H9 (cell line): Measurements from ENCODE around the gene PGS1. TPM values are rescaled to one million over a fixed set of nuclear protein-coding genes. Genes with fewer than 3 reads are reported as not detected.

Experiments
- DNase-seq: peaks from one replicate; pipeline ENCODE4 v3.0.0-alpha.2; 2017
- H2AFZ ChIP-seq: one replicate; pipeline ENCODE4 v1.6.1; 2013; ENCODE audit warnings: mild to moderate bottlenecking, low read length, control low read depth, moderate library complexity
- H2AK5ac ChIP-seq: 2 replicates; pipeline ENCODE4 v1.6.1; 2013; ENCODE audit warnings: low read length, control low read depth, mixed read lengths; ENCODE audit not compliant: insufficient read length
- H2BK120ac ChIP-seq: one replicate; pipeline ENCODE4 v1.6.1; 2013; ENCODE audit warnings: low read depth, mild to moderate bottlenecking, low read length, control low read depth, inconsistent platforms; ENCODE audit not compliant: poor library complexity, severe bottlenecking
- H2BK12ac ChIP-seq: 2 replicates; pipeline ENCODE4 v1.6.1; 2013; ENCODE audit warnings: low read length, control low read depth, mixed read lengths, low read depth; ENCODE audit not compliant: insufficient read length
- H2BK15ac ChIP-seq: 2 replicates; pipeline ENCODE4 v1.6.1; 2013; ENCODE audit warnings: low read depth, low read length, control low read depth
- H2BK20ac ChIP-seq: one replicate; pipeline ENCODE4 v1.6.1; 2013; ENCODE audit warnings: low read depth, mild to moderate bottlenecking, low read length, control low read depth, inconsistent platforms; ENCODE audit not compliant: poor library complexity, severe bottlenecking
- H2BK5ac ChIP-seq: 2 replicates; pipeline ENCODE4 v1.6.1; 2013; ENCODE audit warnings: low read length, control low read depth, mixed read lengths; ENCODE audit not compliant: insufficient read length
- H3K14ac ChIP-seq: 2 replicates; pipeline ENCODE4 v1.6.1; 2013; ENCODE audit warnings: low read length, control low read depth; ENCODE audit not compliant: insufficient read depth
- H3K18ac ChIP-seq: 2 replicates; pipeline ENCODE4 v1.6.1; 2013; ENCODE audit warnings: low read depth, mild to moderate bottlenecking, mixed read lengths, low read length, control low read depth; ENCODE audit not compliant: insufficient read length
- H3K23ac ChIP-seq: 2 replicates; pipeline ENCODE4 v1.6.1; 2013; ENCODE audit warnings: low read length, control low read depth, mixed read lengths, low read depth; ENCODE audit not compliant: insufficient read length
- H3K23me2 ChIP-seq: 2 replicates; pipeline ENCODE4 v1.6.1; 2013; ENCODE audit warnings: low read depth, mild to moderate bottlenecking, mixed read lengths, low read length, control low read depth; ENCODE audit not compliant: insufficient read length, poor library complexity, severe bottlenecking
- H3K27ac ChIP-seq: 2 replicates; pipeline ENCODE4 v1.5.1; 2013; ENCODE audit warnings: low read length, control low read depth, mixed read lengths, low read depth; ENCODE audit not compliant: insufficient read length
- H3K27me3 ChIP-seq: 2 replicates; pipeline ENCODE4 v1.6.1; 2013; ENCODE audit warnings: low read length, control low read depth, inconsistent platforms; ENCODE audit not compliant: insufficient read depth
- H3K4ac ChIP-seq: 2 replicates; pipeline ENCODE4 v1.6.1; 2013; ENCODE audit warnings: low read depth, mild to moderate bottlenecking, control low read depth, inconsistent platforms, low read length, moderate library complexity
- H3K4me1 ChIP-seq: 2 replicates; pipeline ENCODE4 v1.6.1; 2013; ENCODE audit warnings: low read length, control low read depth, inconsistent platforms; ENCODE audit not compliant: insufficient read depth
- H3K4me2 ChIP-seq: 2 replicates; pipeline ENCODE4 v1.6.1; 2013; ENCODE audit warnings: low read length, control low read depth, mixed read lengths; ENCODE audit not compliant: insufficient read length, insufficient read depth
- H3K56ac ChIP-seq: 2 replicates; pipeline ENCODE4 v1.6.1; 2013; ENCODE audit warnings: low read depth, mild to moderate bottlenecking, mixed read lengths, low read length, control low read depth; ENCODE audit not compliant: insufficient read length
- H3K79me1 ChIP-seq: 2 replicates; pipeline ENCODE4 v1.6.1; 2013; ENCODE audit warnings: low read depth, mild to moderate bottlenecking, moderate library complexity, low read length, control low read depth, inconsistent platforms; ENCODE audit not compliant: insufficient read depth, poor library complexity, severe bottlenecking
- H3K79me2 ChIP-seq: 2 replicates; pipeline ENCODE4 v1.6.1; 2013; ENCODE audit warnings: low read length, control low read depth, inconsistent platforms; ENCODE audit not compliant: insufficient read depth
- H3K9ac ChIP-seq: 2 replicates; pipeline ENCODE4 v1.6.1; 2013; ENCODE audit warnings: low read length, control low read depth, mixed read lengths; ENCODE audit not compliant: insufficient read length; ENCODE audit errors: extremely low read depth
- H3K9me3 ChIP-seq: one replicate; pipeline ENCODE4 v1.6.1; 2013; ENCODE audit warnings: low read depth, low read length, inconsistent platforms; ENCODE audit not compliant: control insufficient read depth
- H3T11ph ChIP-seq: one replicate; pipeline ENCODE4 v1.6.1; 2013; ENCODE audit warnings: mild to moderate bottlenecking, low read length, control low read depth, inconsistent platforms
- H4K20me1 ChIP-seq: one replicate; pipeline ENCODE4 v1.6.1; 2013; ENCODE audit not compliant: control insufficient read depth, insufficient read length, insufficient read depth
- H4K5ac ChIP-seq: 2 replicates; pipeline ENCODE4 v1.6.1; 2013; ENCODE audit warnings: low read depth, mild to moderate bottlenecking, mixed read lengths, low read length, control low read depth; ENCODE audit not compliant: insufficient read length
- H4K8ac ChIP-seq: replicated peaks from 2 replicates; pipeline ENCODE4 v1.6.1; 2013; ENCODE audit warnings: low read length, control low read depth, mixed read lengths, low read depth; ENCODE audit not compliant: insufficient read length
- H4K91ac ChIP-seq: 2 replicates; pipeline ENCODE4 v1.6.1; 2013; ENCODE audit warnings: low read depth, mild to moderate bottlenecking, moderate library complexity, mixed read lengths, low read length, control low read depth; ENCODE audit not compliant: insufficient read length
- H3K27ac Mint-ChIP-seq, 3 experiments: 2 replicates in 2 of 3; 3 replicates in 1 of 3; pipeline ENCODE4 v1.8.0; 2020 to 2021; ENCODE audit warnings: mixed read lengths in 3 of 3, mild to moderate bottlenecking in 1 of 3, moderate library complexity in 1 of 3
- H3K27me3 Mint-ChIP-seq: 2 replicates; pipeline ENCODE4 v1.8.0; 2021; ENCODE audit warnings: low read depth, mild to moderate bottlenecking, moderate library complexity, mixed read lengths
- H3K36me3 Mint-ChIP-seq, 3 experiments: 2 replicates in 2 of 3; 3 replicates in 1 of 3; pipeline ENCODE4 v1.8.0; 2020 to 2021; ENCODE audit warnings: low read depth in 3 of 3, mixed read lengths in 3 of 3; ENCODE audit not compliant: insufficient read depth in 1 of 3
- H3K4me1 Mint-ChIP-seq, 2 experiments: 2 replicates each; pipeline ENCODE4 v1.8.0; 2020; ENCODE audit warnings: mixed read lengths in 2 of 2
- H3K4me3 Mint-ChIP-seq, 2 experiments: 2 replicates in 1 of 2; 3 replicates in 1 of 2; pipeline ENCODE4 v1.8.0; 2020 to 2021; ENCODE audit warnings: mild to moderate bottlenecking in 2 of 2, mixed read lengths in 2 of 2, moderate library complexity in 1 of 2
- H3K9me3 Mint-ChIP-seq, 2 experiments: 2 replicates in 1 of 2; 3 replicates in 1 of 2; pipeline ENCODE4 v1.8.0; 2020; ENCODE audit warnings: mild to moderate bottlenecking in 2 of 2, mixed read lengths in 2 of 2, moderate library complexity in 1 of 2
- CTCF ChIP-seq: fragments of 200-600 bp; sonication (generic); conservative IDR thresholded peaks from 3 replicates; pipeline ENCODE4 v1.8.0; 2021; ENCODE audit warnings: antibody characterized with exemption, mild to moderate bottlenecking
- WGBS: extraction: QIAGEN DNeasy Blood & Tissue Kit; methylation state at CpG from one replicate; pipeline ENCODE4 v1.1.7; 2013; ENCODE audit warnings: missing lambda C conversion rate, low lambda C conversion rate, mixed read lengths; ENCODE audit not compliant: insufficient read length; ENCODE audit errors: extremely low coverage; 5-methylcytosine and 5-hydroxymethylcytosine counted together
- total RNA-seq: library from RNA; stranded (reverse); gene quantifications from 2 replicates; pipeline ENCODE4 v1.2.1, GENCODE V29; 2021

The PGS1 gene
- total RNA-seq, 1 experiment from 2014 or later, result 45.7 TPM

- no peak overlapping the region for H4K91ac ChIP-seq
- DNase-seq, result no peak
- H3K9me3 ChIP-seq, result no peaks in the 10 kb centered on the region
- no peak overlapping the region for H3K27ac ChIP-seq
- no peak overlapping the region for H3K23ac ChIP-seq
- no peaks in the 10 kb centered on the region for H3K23me2 ChIP-seq
- H3K14ac ChIP-seq, result no peak overlapping the region
- no peak overlapping the region for H2BK20ac ChIP-seq
- no peak overlapping the region for H3K56ac ChIP-seq
- H3T11ph ChIP-seq, result no peak overlapping the region
- H4K20me1 ChIP-seq, result no peaks in the 10 kb centered on the region
- Mint-ChIP-seq H3K36me3 (peaks cover 26 to 60% (median 54%) of the 10 kb centered on the region in 3 experiments; a peak in 6 of 7 replicates), H3K27ac (peak overlapping the region in 2 of 3 experiments; percentile 62 to 91; a peak in 4 of 7 replicates), H3K4me1 (peaks cover 12 to 16% of the 10 kb centered on the region in 2 experiments), H3K27me3 (no peaks in the 10 kb centered on the region), H3K9me3 (no peaks in the 10 kb centered on the region), H3K4me3 (no peak overlapping the region)
- no peak for TF ChIP-seq CTCF
- no peak overlapping the region for H3K4me2 ChIP-seq
- no peak overlapping the region for H3K9ac ChIP-seq
- no peaks in the 10 kb centered on the region for H3K27me3 ChIP-seq
- H3K79me2 ChIP-seq, result peaks cover 27% of the 10 kb centered on the region; the same call in 1 of the 2 replicates
- no peak overlapping the region for H4K8ac ChIP-seq
- H2AK5ac ChIP-seq, result no peak overlapping the region
- no peak overlapping the region for H2BK12ac ChIP-seq
- H2AFZ ChIP-seq, result no peak overlapping the region
- no peak overlapping the region for H4K5ac ChIP-seq
- no peak overlapping the region for H2BK15ac ChIP-seq
- H2BK5ac ChIP-seq, result no peak overlapping the region
- no peak overlapping the region for H3K4ac ChIP-seq
- H3K4me1 ChIP-seq, result 0 out of 2 replicates have a peak, but pooled peaks cover 5% of the 10 kb centered on the region
- no peak overlapping the region for H2BK120ac ChIP-seq
- WGBS, result no CpG with 5 or more reads among the region's 4 CpGs
- H3K18ac ChIP-seq, result no peak overlapping the region
- H3K79me1 ChIP-seq, result peaks cover 9% of the 10 kb centered on the region
These were observed 15.1 kb downstream of the PGS1 start for GRCh38 chr17:78393575-78393974.
